Activated CD8-positive, alpha-beta T cell treated with anti-CD3 and anti-CD28 coated beads for 36 hours (primary cell): ENCODE measurements around the gene PDZD2. TPM values are rescaled to one million over a fixed set of nuclear protein-coding genes. Genes with fewer than 3 reads are reported as not detected.
"Not testable (repeated sequence)": the region's sequence is repeated elsewhere in the genome, so short reads cannot be mapped to it uniquely, and the experiment has no call there.

ENCODE experiments used
- ATAC-seq: fragments of 200-7000 bp; cut with Tn5 transposase; one replicate; pipeline ENCODE4 v1.10.0; 2021; ENCODE audit warnings: mild to moderate bottlenecking, moderate library complexity
- CTCF ChIA-PET: fragments of 350-600 bp; sonication (Branson Sonifier 250); formaldehyde crosslinking; loops from one replicate; lab custom pipeline; 2021; ENCODE audit warnings: antibody characterized with exemption; lab: Charles Lee
- POLR2A ChIA-PET: fragments of 350-600 bp; sonication (Branson Sonifier 250); formaldehyde crosslinking; loops from one replicate; lab custom pipeline; 2021; ENCODE audit warnings: antibody characterized with exemption; lab: Charles Lee
- DNase-seq: peaks from one replicate; pipeline ENCODE4 v3.0.0-alpha.2; 2020
- H3K27ac Mint-ChIP-seq: one replicate; pipeline ENCODE4 v1.8.0; 2021; ENCODE audit warnings: mild to moderate bottlenecking, mixed read lengths
- H3K27me3 Mint-ChIP-seq: one replicate; pipeline ENCODE4 v1.8.0; 2021; ENCODE audit warnings: mixed read lengths
- H3K36me3 Mint-ChIP-seq: one replicate; pipeline ENCODE4 v1.8.0; 2021; ENCODE audit warnings: low read depth, mixed read lengths
- H3K4me1 Mint-ChIP-seq: one replicate; pipeline ENCODE4 v1.8.0; 2021; ENCODE audit warnings: low read depth, mixed read lengths
- H3K4me3 Mint-ChIP-seq: one replicate; pipeline ENCODE4 v1.8.0; 2021; ENCODE audit warnings: mild to moderate bottlenecking, moderate library complexity, mixed read lengths
- H3K9me3 Mint-ChIP-seq: one replicate; pipeline ENCODE4 v1.8.0; 2021; ENCODE audit warnings: mixed read lengths
- CTCF ChIP-seq: fragments of 200-600 bp; IDR thresholded peaks from one replicate; pipeline ENCODE4 v1.8.0; 2022; ENCODE audit warnings: antibody characterized with exemption, mild to moderate bottlenecking
- intact Hi-C: fragments of 100-400 bp; cut with micrococcal nuclease; formaldehyde crosslinking; loops from one replicate; pipeline ENCODE4 v1.10.0; 2022
- total RNA-seq, 2 experiments: library from RNA; stranded (reverse); gene quantifications; one replicate each; pipeline ENCODE4 v1.2.3, GENCODE V29; 2021

The PDZD2 gene
- total RNA-seq, 2 experiments from 2014 or later: not detected

DNA sequence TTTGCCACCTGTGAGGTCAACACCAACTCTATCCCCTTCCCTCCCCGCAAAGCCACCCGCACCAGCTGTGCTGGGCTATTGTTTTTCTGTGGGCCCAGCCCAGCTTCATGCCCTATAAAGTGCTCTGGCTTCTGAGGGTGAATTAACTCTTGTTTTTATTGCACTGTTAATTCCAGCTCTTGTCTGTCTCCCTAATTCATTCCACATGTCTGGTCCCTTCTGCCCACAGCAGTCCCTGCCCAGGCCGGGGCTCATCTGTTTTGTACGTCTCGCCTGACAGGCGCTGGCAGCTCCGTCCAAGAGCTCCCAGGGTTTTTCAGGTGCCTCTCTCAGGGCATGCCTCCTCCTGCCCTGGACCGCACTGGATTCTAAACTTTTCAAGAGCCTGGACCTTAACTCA, 118.9 kb downstream of the PDZD2 start:
- no peak for DNase-seq
- no peaks in the 10 kb centered on the region for H3K4me1 Mint-ChIP-seq
- intact Hi-C loops: no loop called here
- no peak overlapping the region for H3K27ac Mint-ChIP-seq
- H3K27me3 Mint-ChIP-seq: no peaks in the 10 kb centered on the region
- no peak for ATAC-seq
- no peaks in the 10 kb centered on the region for H3K36me3 Mint-ChIP-seq
- H3K9me3 Mint-ChIP-seq: no peaks in the 10 kb centered on the region
- no peak for TF ChIP-seq CTCF
- ChIA-PET POLR2A (interaction anchor here (1.5 kb wide), 1 partner anchor 12 kb away, joined by 3 read pairs; no protein-coding TSS in a partner anchor), CTCF (no interaction called here)
- no peak overlapping the region for H3K4me3 Mint-ChIP-seq

GRCh38 chr5:31758803-31759425, 120.0 kb downstream of the PDZD2 start:
- Mint-ChIP-seq H3K4me3 (no peak overlapping the region), H3K27me3 (no peaks in the 10 kb centered on the region), H3K36me3 (no peaks in the 10 kb centered on the region), H3K4me1 (no peaks in the 10 kb centered on the region), H3K9me3 (no peaks in the 10 kb centered on the region), H3K27ac (no peak overlapping the region)
- no peak for DNase-seq
- CTCF ChIA-PET: no interaction called here
- intact Hi-C loops: no loop called here
- POLR2A ChIA-PET: no interaction called here
- no peak for TF ChIP-seq CTCF
- no peak for ATAC-seq

DNA sequence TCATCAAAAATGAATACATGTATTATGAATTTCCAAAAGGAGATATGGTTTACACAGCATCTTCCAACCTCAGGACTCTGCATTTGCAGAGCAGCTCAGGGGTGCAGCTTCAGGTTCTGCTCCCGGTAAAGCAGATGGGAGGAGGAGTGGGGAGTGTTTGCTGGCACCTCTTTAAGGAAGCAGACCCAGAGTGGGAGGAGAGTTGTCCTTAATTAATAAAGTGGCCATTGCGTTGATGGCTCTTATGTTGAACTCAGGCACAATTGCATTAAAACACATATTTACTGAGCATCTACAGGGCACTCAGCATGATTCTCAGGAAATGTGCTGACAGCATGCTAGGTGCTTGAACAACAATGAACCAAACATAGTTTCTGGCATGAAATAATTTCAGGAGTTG, 121.0 kb downstream of the PDZD2 start:
- CTCF ChIA-PET: no interaction called here
- H3K9me3 Mint-ChIP-seq: no peaks in the 10 kb centered on the region
- no peak for TF ChIP-seq CTCF
- DNase-seq (no peak), ATAC-seq (no peak)
- POLR2A ChIA-PET: no interaction called here
- no peaks in the 10 kb centered on the region for H3K27me3 Mint-ChIP-seq
- H3K27ac Mint-ChIP-seq: no peak overlapping the region
- H3K4me1 Mint-ChIP-seq: no peaks in the 10 kb centered on the region
- intact Hi-C loops: no loop called here
- no peaks in the 10 kb centered on the region for H3K36me3 Mint-ChIP-seq
- no peak overlapping the region for H3K4me3 Mint-ChIP-seq

DNA sequence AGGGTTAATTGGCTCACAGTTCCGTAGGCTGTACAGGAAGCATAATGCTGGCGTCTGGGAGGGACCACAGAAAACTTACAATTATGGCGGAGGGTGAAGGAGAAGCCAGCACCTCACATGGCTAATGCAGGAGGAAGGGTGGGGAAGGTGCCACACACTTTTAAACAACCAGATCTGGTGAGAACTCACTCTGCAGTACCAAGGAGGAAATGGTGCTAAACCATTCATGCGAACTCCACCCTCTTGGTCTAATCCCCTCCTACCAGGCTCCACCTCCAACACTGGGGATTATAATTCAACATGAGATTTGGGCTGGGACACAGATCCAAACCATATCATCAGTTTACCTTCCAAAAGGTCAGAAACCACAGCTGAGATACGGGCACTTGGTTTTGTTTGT, 122.9 kb downstream of the PDZD2 start:
- no peak for ATAC-seq
- DNase-seq: no peak
- Mint-ChIP-seq H3K27me3 (peaks cover 1% of the 10 kb centered on the region), H3K4me3 (no peak overlapping the region), H3K4me1 (no peaks in the 10 kb centered on the region), H3K36me3 (no peaks in the 10 kb centered on the region), H3K27ac (no peak overlapping the region), H3K9me3 (no peaks in the 10 kb centered on the region)
- ChIA-PET CTCF (no interaction called here), POLR2A (no interaction called here)
- TF ChIP-seq CTCF: no peak
- intact Hi-C loops: no loop called here

DNA sequence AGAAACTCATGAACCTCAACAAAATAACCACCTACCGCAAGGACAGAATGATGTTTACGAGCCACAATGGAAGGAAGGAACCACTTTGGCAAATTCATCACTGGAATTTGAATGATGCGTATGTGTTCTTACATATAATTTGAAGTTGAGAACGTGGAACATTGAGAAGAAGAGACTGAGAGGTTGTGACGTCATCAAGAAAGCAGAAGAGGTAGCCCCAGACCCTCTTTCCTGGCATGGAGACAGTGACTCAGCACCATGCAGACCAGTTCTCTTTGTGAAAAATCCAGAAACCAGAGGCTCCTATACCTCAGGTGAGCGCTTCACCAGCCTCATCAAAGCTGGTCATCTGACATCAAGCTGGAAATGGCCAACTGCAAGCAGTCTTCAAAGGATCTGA, 124.5 kb downstream of the PDZD2 start:
- ChIA-PET CTCF (no interaction called here), POLR2A (no interaction called here)
- Mint-ChIP-seq H3K9me3 (no peaks in the 10 kb centered on the region), H3K36me3 (no peaks in the 10 kb centered on the region), H3K27ac (no peak overlapping the region), H3K4me1 (no peaks in the 10 kb centered on the region), H3K27me3 (peaks cover 1% of the 10 kb centered on the region), H3K4me3 (no peak overlapping the region)
- TF ChIP-seq CTCF: no peak
- ATAC-seq (no peak), DNase-seq (no peak)
- intact Hi-C loops: no loop called here

DNA sequence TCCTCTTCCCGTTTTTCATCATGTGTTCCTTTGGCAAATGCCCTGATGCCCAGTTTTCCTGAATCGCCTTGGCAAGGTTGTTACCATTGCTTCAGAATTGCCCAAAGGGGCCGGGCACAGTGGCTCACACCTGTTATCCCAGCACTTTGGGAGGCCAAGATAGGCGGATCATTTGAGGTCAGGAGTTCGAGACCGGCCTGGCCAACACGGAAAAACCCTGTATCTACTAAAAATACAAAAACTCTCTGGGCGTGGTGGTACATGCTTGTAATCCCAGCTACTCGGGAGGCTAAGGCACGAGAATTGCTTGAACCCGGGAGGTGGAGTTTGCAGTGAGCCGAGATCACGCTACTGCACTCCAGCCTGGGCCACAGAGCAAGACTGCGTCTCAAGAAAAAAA, 125.8 kb downstream of the PDZD2 start:
- H3K9me3 Mint-ChIP-seq, H3K36me3 Mint-ChIP-seq, intact Hi-C loops, CTCF ChIA-PET, H3K27me3 Mint-ChIP-seq, H3K4me1 Mint-ChIP-seq, H3K27ac Mint-ChIP-seq, ATAC-seq, POLR2A ChIA-PET, H3K4me3 Mint-ChIP-seq, DNase-seq: not testable (repeated sequence)
